Loucy (cell line): ENCODE measurements around the gene ZNF407.

Source experiments
- CTCF ChIP-seq: fragments of 200-600 bp; sonication (generic); conservative IDR thresholded peaks from 2 replicates; pipeline ENCODE4 v1.5.1; 2014; ENCODE audit warnings: mild to moderate bottlenecking, antibody characterized with exemption, low read length
- EZH2phosphoT487 ChIP-seq: fragments of 200-600 bp; IDR thresholded peaks from 2 replicates; pipeline ENCODE4 v1.6.1; 2018; ENCODE audit warnings: antibody characterized with exemption, mild to moderate bottlenecking, moderate library complexity, borderline replicate concordance

GRCh38 chr18:74862094-74862493 lies 264.4 kb downstream of the ZNF407 start:
- TF ChIP-seq CTCF (no peak), EZH2phosphoT487 (no peak)
